Endothelial cell (in vitro differentiated cells): Measurements from ENCODE around the gene FLNA. TPM values are rescaled to one million over a fixed set of nuclear protein-coding genes. Genes with fewer than 3 reads are reported as not detected.

Source experiments
- DNase-seq: peaks from one replicate; pipeline ENCODE4 v3.0.0; 2021; ENCODE audit warnings: low spot score
- H3K27ac Mint-ChIP-seq: one replicate; pipeline ENCODE4 v1.8.0; 2021; ENCODE audit warnings: mixed read lengths, inconsistent platforms; ENCODE audit not compliant: unreplicated experiment
- H3K27me3 Mint-ChIP-seq: one replicate; pipeline ENCODE4 v1.8.0; 2021; ENCODE audit warnings: mild to moderate bottlenecking, moderate library complexity, mixed read lengths, inconsistent platforms; ENCODE audit not compliant: unreplicated experiment
- H3K36me3 Mint-ChIP-seq: one replicate; pipeline ENCODE4 v1.8.0; 2021; ENCODE audit warnings: mild to moderate bottlenecking, low read depth, mixed read lengths, inconsistent platforms; ENCODE audit not compliant: unreplicated experiment
- H3K4me1 Mint-ChIP-seq: one replicate; pipeline ENCODE4 v1.8.0; 2021; ENCODE audit warnings: mild to moderate bottlenecking, mixed read lengths, inconsistent platforms; ENCODE audit not compliant: unreplicated experiment
- H3K4me3 Mint-ChIP-seq: one replicate; pipeline ENCODE4 v1.8.0; 2021; ENCODE audit warnings: mild to moderate bottlenecking, mixed read lengths, inconsistent platforms; ENCODE audit not compliant: unreplicated experiment
- H3K9me3 Mint-ChIP-seq: one replicate; pipeline ENCODE4 v1.8.0; 2021; ENCODE audit warnings: mixed read lengths, inconsistent platforms; ENCODE audit not compliant: unreplicated experiment
- CTCF ChIP-seq: fragments of 200-600 bp; sonication (generic); IDR thresholded peaks from one replicate; pipeline ENCODE4 v1.5.0; 2021; ENCODE audit warnings: antibody characterized with exemption; ENCODE audit not compliant: unreplicated experiment
- total RNA-seq: library from RNA; stranded (reverse); fragmentation: NEBNext Ultra II Directional; extraction: Animal tissue kit (Norgen Biotek cat#: 25700); gene quantifications from one replicate; pipeline ENCODE4 v1.2.1, GENCODE V29; 2021; ENCODE audit not compliant: unreplicated experiment

FLNA gene
- total RNA-seq, 1 donor from 2014 or later: 1,022 TPM

DNA sequence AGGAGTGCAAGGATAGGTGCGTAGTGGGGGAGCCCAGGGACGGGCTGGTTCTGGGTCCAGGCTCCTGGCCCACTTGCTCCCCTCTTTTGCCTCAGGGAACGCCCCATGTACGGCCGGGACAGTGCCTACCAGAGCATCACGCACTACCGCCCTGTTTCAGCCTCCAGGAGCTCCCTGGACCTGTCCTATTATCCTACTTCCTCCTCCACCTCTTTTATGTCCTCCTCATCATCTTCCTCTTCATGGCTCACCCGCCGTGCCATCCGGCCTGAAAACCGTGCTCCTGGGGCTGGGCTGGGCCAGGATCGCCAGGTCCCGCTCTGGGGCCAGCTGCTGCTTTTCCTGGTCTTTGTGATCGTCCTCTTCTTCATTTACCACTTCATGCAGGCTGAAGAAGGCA, 6.4 kb upstream of the FLNA start:
- no peak overlapping the region for H3K27ac Mint-ChIP-seq
- no peaks in the 10 kb centered on the region for H3K27me3 Mint-ChIP-seq
- no peaks in the 10 kb centered on the region for H3K9me3 Mint-ChIP-seq

DNA sequence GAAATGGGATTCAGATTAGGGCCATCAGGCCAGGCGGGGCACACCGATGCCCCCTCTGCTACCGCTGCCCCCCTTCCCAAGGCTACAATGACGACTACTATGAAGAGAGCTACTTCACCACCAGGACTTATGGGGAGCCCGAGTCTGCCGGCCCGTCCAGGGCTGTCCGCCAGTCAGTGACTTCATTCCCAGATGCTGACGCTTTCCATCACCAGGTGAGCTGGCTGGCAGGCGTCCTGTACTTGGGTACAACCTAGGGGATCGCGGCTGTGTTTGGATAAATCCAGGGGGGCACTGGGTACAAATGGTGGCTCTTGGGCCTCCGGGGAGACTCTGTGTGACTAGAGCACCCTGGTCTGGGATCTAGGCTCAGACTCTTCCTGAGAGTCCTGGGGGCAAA, 5.7 kb upstream of the FLNA start:
- H3K27ac Mint-ChIP-seq: no peak overlapping the region
- H3K27me3 Mint-ChIP-seq: peaks cover 2% of the 10 kb centered on the region
- H3K36me3 Mint-ChIP-seq: no peaks in the 10 kb centered on the region
- TF ChIP-seq CTCF: no peak
- peaks cover 8% of the 10 kb centered on the region for H3K4me1 Mint-ChIP-seq
- no peaks in the 10 kb centered on the region for H3K9me3 Mint-ChIP-seq
- DNase-seq: no peak
- peak overlapping the region; percentile 91 for H3K4me3 Mint-ChIP-seq

More for the DNA sequence above, 6.4 kb upstream of the FLNA start:
- TF ChIP-seq CTCF: no peak
- Mint-ChIP-seq H3K4me1 (peaks cover 8% of the 10 kb centered on the region), H3K36me3 (no peaks in the 10 kb centered on the region), H3K4me3 (peak overlapping the region; percentile 91)
- no peak for DNase-seq

DNA sequence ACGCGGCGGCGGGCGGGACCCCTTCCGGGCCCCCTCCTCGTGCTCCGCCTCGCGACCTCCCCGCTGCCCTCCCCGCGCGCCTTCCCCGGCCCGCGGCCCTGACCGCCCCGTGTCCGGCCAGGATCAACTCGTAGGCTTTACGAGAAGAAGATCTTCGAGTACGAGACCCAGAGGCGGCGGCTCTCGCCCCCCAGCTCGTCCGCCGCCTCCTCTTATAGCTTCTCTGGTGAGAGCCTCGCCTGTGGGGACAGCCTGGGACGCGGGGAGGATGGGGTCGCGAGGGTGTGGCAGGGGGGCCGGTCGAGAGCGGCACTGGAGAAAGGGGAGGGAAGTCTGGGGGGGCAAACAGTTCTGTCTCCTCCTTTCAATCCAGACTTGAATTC, 5.1 kb upstream of the FLNA start:
- peaks cover 2% of the 10 kb centered on the region for H3K27me3 Mint-ChIP-seq
- no peak for TF ChIP-seq CTCF
- no peak for DNase-seq

DNA sequence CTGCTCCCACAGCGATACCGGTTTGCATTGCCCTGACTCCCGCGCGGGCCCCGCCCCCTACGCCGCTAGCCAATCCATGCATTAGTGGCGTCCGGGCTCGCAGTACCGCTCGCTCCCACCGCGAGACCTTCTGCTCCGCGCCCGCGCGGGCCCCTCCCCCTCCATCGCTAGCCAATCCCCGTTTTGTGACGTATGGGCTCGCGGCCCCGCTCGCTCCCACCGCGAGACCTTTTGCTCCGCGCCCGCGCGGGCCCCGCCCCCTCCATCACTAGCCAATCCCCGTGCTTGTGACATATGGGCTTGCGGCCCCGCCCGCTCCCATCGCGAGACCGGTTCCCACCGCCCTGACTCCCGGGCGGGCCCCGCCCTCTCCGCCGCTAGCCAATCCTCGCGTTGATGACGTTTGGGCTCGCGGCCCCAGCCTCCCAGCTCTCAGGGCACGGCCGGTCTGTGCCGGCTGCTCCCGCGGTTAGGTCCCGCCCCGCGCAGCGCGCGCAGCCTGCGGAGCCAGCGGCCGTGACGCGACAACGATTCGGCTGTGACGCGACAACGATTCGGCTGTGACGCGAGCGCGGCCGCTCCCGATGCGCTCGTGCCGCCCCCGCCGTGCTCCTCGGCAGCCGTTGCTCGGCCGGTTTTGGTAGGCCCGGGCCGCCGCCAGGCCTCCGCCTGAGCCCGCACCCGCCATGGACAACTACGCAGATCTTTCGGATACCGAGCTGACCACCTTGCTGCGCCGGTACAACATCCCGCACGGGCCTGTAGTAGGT, 4.5 kb upstream of the FLNA start, which contains the start of gene EMD:
EMD (plus strand) TSS at position 497 of the 770 bp plus-strand sequence; CDS start at position 687, 190 bp downstream.
- no peaks in the 10 kb centered on the region for H3K36me3 Mint-ChIP-seq
- no peaks in the 10 kb centered on the region for H3K9me3 Mint-ChIP-seq
- peak within 1 kb of the TSS; percentile 91 for H3K4me3 Mint-ChIP-seq

More for the DNA sequence above, 5.1 kb upstream of the FLNA start:
- Mint-ChIP-seq H3K27ac (no peak overlapping the region), H3K4me1 (peaks cover 8% of the 10 kb centered on the region), H3K9me3 (no peaks in the 10 kb centered on the region), H3K36me3 (no peaks in the 10 kb centered on the region), H3K4me3 (peak overlapping the region; percentile 91)

More for the DNA sequence above, 4.5 kb upstream of the FLNA start, which contains the start of gene EMD:
- H3K27me3 Mint-ChIP-seq: peaks cover 2% of the 10 kb centered on the region
- TF ChIP-seq CTCF: no peak
- peaks cover 8% of the 10 kb centered on the region for H3K4me1 Mint-ChIP-seq
- DNase-seq: peak; percentile 90
- peak within 1 kb of the TSS; percentile 36 for H3K27ac Mint-ChIP-seq
